GM18907 (cell line): Measurements from ENCODE around the gene CZIB.
A peak's percentile ranks its signal among the peaks of the same experiment; 100 is the strongest.

Experiments used
- ATAC-seq: cut with Tn5 transposase; IDR thresholded peaks from one replicate; pipeline ENCODE4 v1.9.1; 2021; ENCODE audit warnings: mild to moderate bottlenecking, moderate library complexity; ENCODE audit not compliant: unreplicated experiment

Gene CZIB

GRCh38 chr1:53220171-53220961, at the start of gene CZIB:
Gene CZIB (minus strand): TSS chr1:53220634. CDS start chr1:53220575, 59 bp downstream.
- ATAC-seq = peak; percentile 92

DNA sequence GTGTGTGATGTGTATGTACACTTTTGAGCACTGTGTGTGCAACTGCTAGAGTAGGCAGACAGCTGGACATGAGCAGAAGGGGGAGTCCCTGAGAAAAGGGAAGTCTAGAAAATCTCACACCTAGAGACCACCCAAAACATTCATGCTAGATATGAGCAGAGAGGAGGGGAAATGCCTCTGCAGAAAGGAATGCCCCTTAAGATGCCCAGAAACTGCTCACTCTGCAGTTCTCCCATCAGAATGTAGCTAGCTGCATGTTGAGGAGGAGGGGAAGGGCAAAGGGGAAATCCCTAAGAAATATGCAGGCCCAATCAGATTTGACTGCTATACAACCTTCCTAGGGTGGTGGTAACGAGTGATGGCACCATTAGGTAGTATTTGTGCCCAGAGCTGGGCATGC, 49.7 kb upstream of the CZIB start:
- peak; percentile 40 for ATAC-seq

DNA sequence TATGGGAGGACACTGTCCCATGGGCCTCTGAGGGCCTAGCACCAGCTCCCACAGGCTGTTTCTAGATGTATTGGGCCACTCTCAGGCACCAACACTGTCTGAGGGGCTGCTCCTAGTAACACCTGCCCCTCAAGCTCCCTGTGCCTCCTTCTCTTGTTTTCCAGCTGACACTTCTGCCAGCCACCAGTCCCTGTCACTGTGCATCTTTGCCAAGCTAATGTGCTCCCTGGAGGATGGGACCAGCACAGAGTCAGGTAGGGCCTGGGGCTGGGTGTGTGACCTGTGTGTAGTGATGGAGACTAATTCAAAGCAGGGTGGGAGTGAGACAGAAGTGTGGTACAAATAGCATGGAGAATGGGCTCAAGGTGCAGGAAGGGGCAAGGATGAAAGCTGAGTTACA, 47.3 kb upstream of the CZIB start:
- no peak for ATAC-seq

- no peak for ATAC-seq
Observed at GRCh38 chr1:53266038-53266437, 45.6 kb upstream of the CZIB start.

GRCh38 chr1:53265581-53265980, 45.1 kb upstream of the CZIB start:
- no peak for ATAC-seq

- ATAC-seq = no peak
Observed at GRCh38 chr1:53264048-53264447, 43.6 kb upstream of the CZIB start.

GRCh38 chr1:53262000-53262399, 41.6 kb upstream of the CZIB start:
- ATAC-seq = no peak

GRCh38 chr1:53260631-53261247, 40.3 kb upstream of the CZIB start:
- no peak for ATAC-seq

- ATAC-seq = no peak
Observed at GRCh38 chr1:53259932-53260331, 39.5 kb upstream of the CZIB start.

- no peak for ATAC-seq
Observed at GRCh38 chr1:53258216-53258615, 37.8 kb upstream of the CZIB start.

DNA sequence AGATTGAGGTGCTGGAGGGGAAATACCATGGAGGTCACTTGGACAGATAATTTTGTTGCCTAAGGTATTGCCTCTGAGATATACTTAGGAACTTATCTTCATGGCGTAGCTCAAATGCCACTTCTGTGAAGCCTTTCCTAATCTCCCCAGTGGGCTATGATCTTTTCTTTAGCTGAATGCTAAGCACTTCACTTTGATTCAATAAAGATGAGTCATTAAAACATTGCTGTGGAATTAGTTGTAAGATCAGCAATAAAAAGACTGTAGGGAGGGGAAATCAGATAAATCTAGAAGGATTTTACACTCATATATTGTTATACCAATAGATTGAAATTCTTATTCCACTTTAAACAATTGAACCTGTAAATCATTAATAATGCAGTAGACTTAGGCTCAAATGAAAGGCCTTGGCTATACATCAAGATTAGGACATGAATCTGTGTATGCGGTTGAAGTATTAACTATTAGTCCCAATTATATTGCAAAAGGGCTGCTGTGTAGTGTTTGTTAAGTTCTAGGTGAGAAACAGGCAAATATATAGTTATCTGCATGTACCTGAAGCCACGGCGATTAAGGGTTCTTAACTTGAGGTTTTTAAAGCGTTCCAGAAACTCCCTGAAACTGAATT, 37.1 kb upstream of the CZIB start:
- no peak for ATAC-seq

- ATAC-seq = no peak
Observed at GRCh38 chr1:53256511-53257453, 36.3 kb upstream of the CZIB start.

DNA sequence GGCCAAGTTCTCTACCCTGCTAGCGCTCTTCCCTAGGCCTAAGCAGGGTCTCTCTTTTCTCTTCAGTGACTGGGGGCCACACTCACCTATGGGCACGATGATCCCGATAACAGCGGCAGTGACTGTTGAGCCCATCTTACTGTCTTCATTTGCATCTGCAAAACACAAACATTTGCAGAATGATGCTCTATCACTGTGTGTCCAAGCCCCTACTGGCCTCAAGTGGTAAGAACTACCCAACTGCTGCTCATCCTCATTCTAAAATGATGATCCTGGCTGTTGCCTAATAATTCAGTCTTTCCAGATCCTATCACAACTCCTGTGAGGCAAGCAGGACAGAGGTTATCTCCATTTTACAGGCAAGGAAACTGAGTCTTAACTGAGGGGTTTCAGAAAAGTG, 34.6 kb upstream of the CZIB start:
- ATAC-seq = no peak

GRCh38 chr1:53254011-53254640, 33.7 kb upstream of the CZIB start:
- no peak for ATAC-seq

DNA sequence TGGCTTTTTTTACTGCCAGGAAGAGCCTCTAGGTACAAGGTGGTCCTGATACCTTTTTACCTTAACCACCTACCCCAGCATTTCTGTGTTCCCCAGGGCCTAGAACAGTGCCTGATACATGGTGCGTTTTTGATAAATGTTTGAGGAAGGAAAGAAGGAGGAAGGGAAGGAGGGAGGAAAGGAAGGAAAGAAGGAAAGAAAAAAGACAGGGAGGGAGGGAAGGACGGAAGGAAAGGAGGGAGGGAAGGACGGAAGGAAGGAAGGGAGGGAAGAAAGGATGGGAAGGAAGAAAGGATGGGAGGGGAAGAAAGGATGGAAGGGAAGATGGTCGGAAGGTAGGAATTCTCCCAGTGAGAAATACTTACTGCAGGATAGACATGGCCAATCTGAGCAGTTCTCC, 29.9 kb upstream of the CZIB start:
- no peak for ATAC-seq

- no peak for ATAC-seq
Observed at GRCh38 chr1:53249706-53250105, 29.3 kb upstream of the CZIB start.

DNA sequence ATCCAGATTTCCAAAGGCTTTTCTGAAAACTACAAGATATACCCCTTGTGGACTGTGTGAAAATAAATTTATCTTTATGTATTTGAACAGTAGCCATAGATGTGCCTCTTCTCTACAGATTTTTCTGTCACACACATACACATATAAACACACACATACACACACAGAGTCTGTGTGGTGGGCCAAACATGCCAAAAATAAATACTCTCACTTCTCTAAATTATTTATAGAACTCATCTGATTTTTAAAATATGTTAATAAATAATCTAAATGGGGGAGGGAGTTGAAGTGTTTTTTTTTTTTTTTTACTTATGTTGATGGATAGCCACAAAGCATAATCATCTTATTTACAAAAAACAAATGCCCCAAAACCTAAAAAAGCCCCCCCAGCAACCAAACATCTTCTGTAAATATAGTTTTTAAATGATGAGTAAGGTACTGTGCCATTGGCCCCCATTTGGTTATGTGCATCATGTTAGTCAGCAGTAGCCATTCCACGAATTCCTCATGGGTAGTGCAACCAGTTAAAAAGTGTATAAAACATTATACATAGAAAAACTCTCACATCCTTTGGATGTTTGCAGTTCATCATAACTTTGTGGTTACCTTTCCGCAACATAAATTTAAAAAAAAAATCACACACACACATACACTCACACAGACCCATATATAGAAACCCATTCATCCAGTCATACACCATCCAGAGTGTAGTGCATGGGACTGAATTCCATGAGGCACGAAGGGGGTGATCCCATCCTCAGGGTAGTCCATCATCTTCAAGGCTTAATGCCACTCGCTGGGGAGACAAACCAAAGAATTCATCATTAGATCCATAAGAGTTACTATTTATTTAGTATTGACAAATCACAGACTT, 26.1 kb upstream of the CZIB start:
- no peak for ATAC-seq

GRCh38 chr1:53244141-53244540, 23.7 kb upstream of the CZIB start:
- no peak for ATAC-seq

- no peak for ATAC-seq
Observed at GRCh38 chr1:53242381-53242780, 21.9 kb upstream of the CZIB start.

DNA sequence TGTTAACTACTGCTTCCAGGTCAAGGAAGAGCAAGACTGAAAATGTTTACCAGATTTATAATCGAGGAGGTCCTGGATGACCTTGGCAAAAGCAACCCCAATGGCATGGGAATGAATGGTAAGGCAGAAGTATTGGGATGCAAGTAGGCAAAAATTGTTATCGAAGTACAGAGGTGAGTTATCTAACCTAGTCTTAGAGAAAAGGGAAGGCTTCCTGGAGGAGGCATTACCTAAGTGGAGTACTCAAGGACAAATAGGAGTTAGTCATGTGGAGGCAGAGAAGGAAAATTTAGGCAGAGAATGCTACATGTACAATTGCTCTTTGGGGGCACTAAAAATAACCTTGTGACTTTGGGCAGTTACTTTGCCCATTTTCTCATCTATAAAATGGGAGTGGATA, 21.4 kb upstream of the CZIB start:
- no peak for ATAC-seq
